Measurements from ENCODE around the gene SMG6. TPM values are rescaled to one million over a fixed set of nuclear protein-coding genes. Genes with fewer than 3 reads are reported as not detected.

Gene SMG6
- total and polyA plus RNA-seq, 2 of the 8 experiments (the other 6 are each of a cell fraction or from before 2014, with no cell fraction given) = 18.5 to 25.2 TPM

GRCh38 chr17:2028234-2028614 is 275.4 kb downstream of the SMG6 start:
- Histone ChIP-seq H2BK15ac (ENCODE audit: low read length) (no peak overlapping the region), H3K14ac (ENCODE audit: insufficient read length) (no peak overlapping the region), H4K91ac (replicated peaks; ENCODE audit: insufficient read length, low read length) (no peak overlapping the region), H2BK12ac (ENCODE audit: low read depth, low read length) (no peak overlapping the region), H4K5ac (ENCODE audit: insufficient read length, low read depth, low read length) (no peak overlapping the region), H3K79me1 (ENCODE audit: low read depth, low read length) (no peaks in the 10 kb centered on the region), H4K20me1 (replicated peaks in 1 of 2; ENCODE audit: control insufficient read depth in 1 of 2, insufficient read depth in 2 of 2, low read length in 2 of 2) (peaks cover 0 to 8% of the 10 kb centered on the region in 2 experiments), H2AK5ac (ENCODE audit: low read depth, low read length) (no peak overlapping the region), H4K8ac (ENCODE audit: extremely low read depth, insufficient read depth, low read length) (no peak overlapping the region), H3K4me2 (ENCODE audit: insufficient read depth in 1 of 2, low read depth in 2 of 2, low read length in 2 of 2) (no peak overlapping the region), H3K27me3 (replicated peaks in 1 of 4; ENCODE audit: control insufficient read depth in 3 of 4, extremely low read depth in 1 of 4, insufficient read depth in 3 of 4, low read length in 3 of 4) (peaks cover 62 to 66% (median 64%) of the 10 kb centered on the region in 4 experiments), H3K23me2 (ENCODE audit: low read depth, low read length) (peaks cover 16% of the 10 kb centered on the region; the same call in 1 of the 2 replicates), H3K79me2 (ENCODE audit: control insufficient read depth in 1 of 2, insufficient read depth in 2 of 2, low read length in 2 of 2) (no peaks in the 10 kb centered on the region), H3K9me3 (ENCODE audit: insufficient read depth in 2 of 2, low read depth in 1 of 2, low read length in 1 of 2) (no peaks in the 10 kb centered on the region), H3K18ac (ENCODE audit: extremely low read depth, low read length) (no peak overlapping the region), H3K9ac (replicated peaks in 1 of 4; ENCODE audit: extremely low read depth in 1 of 4, low read depth in 3 of 4, low read length in 3 of 4) (no peak overlapping the region), H3K4me1 (replicated peaks in 1 of 4; ENCODE audit: control insufficient read depth in 3 of 4, insufficient read depth in 4 of 4, low read length in 3 of 4) (peaks cover 4 to 19% (median 7%) of the 10 kb centered on the region in 4 experiments), H2BK20ac (ENCODE audit: low read length) (no peak overlapping the region), H3K4me3 (ENCODE audit: extremely low read depth in 1 of 4, insufficient read depth in 2 of 4, low read depth in 3 of 4, low read length in 4 of 4) (no peak overlapping the region), H3K56ac (replicated peaks; ENCODE audit: insufficient read length, low read depth, low read length) (no peak overlapping the region), H3K36me3 (ENCODE audit: control insufficient read depth in 2 of 4, insufficient read depth in 4 of 4, low read length in 3 of 4) (peaks cover 0 to 6% (median 0%) of the 10 kb centered on the region in 4 experiments; a peak in 1 of 8 replicates), H3K4ac (replicated peaks; ENCODE audit: insufficient read length, low read depth, low read length) (no peak overlapping the region), H3K23ac (ENCODE audit: insufficient read length) (no peak overlapping the region), H2AFZ (ENCODE audit: low read length) (no peak overlapping the region), H2BK5ac (ENCODE audit: low read depth, low read length) (no peak overlapping the region), H3K27ac (ENCODE audit: low read depth, low read length) (no peak overlapping the region), H2BK120ac (replicated peaks; ENCODE audit: low read depth, low read length) (no peak overlapping the region)
- WGBS, 2 experiments (ENCODE audit: extremely low coverage in 1 of 2, insufficient coverage in 1 of 2, insufficient read length in 1 of 2, insufficient replicate concordance in 2 of 2, low coverage in 1 of 2, low lambda C conversion rate in 2 of 2, missing lambda C conversion rate in 1 of 2) = 86% methylated on average over 4 of the region's 5 CpGs; no CpG with 5 or more reads in 1 of the 2 experiments
- FAIRE-seq = no peak
- DNase-seq (ENCODE audit: low read depth in 1 of 2, low spot score in 2 of 2) = no peak
- ChIA-PET CTCF (ENCODE audit: partially characterized antibody) (interaction anchor here (0.7 to 5.3 kb wide), 7 partner anchors 8 to 122 kb away, joined by 3 to 47 read pairs (median 4); partner anchors contain the start of gene HIC1), POLR2A (ENCODE audit: partially characterized antibody) (interaction anchor here (0.7 to 1.2 kb wide), 4 partner anchors 10 to 17 kb away, joined by 3 to 4 read pairs (median 3); no protein-coding TSS in a partner anchor)
- TF ChIP-seq TEAD4 (IDR thresholded peaks at IDR 0.05; ENCODE audit: low read depth, low read length) (no peak), YY1 (IDR thresholded peaks at IDR 0.05; ENCODE audit: low read depth, low read length) (no peak), NANOG (IDR thresholded peaks at IDR 0.05; ENCODE audit: insufficient read depth, low read depth, low read length, poor library complexity, severe bottlenecking) (no peak), TAF1 (IDR thresholded peaks at IDR 0.05; ENCODE audit: low read depth, low read length) (no peak), NRF1 (IDR thresholded peaks at IDR 0.05; ENCODE audit: low read depth, low read length) (no peak), BACH1 (IDR thresholded peaks at IDR 0.05; ENCODE audit: low read length) (no peak)
